Panc1 (cell line): ENCODE measurements around the gene PARD3. TPM values are rescaled to one million over a fixed set of nuclear protein-coding genes. Genes with fewer than 3 reads are reported as not detected.

Experiments used
- ATAC-seq: fragments of 200-7000 bp; cut with Tn5 transposase; 2 replicates; pipeline ENCODE4 v1.9.1; 2020; ENCODE audit warnings: mild to moderate bottlenecking, moderate library complexity
- BruUV-seq: library from RNA; stranded (reverse); fragments of 400-500 nt; replicated peaks from 2 replicates; lab custom pipeline; 2021; lab: Mats Ljungman, UMichigan
- CTCF ChIA-PET: fragments of 300-600 bp; sonication (Branson Sonifier 250); formaldehyde crosslinking; loops from one replicate; lab custom pipeline; 2022; ENCODE audit warnings: antibody characterized with exemption; lab: Charles Lee
- POLR2A ChIA-PET: fragments of 300-600 bp; sonication (Branson Sonifier 250); formaldehyde crosslinking; loops from one replicate; lab custom pipeline; 2022; ENCODE audit warnings: antibody characterized with exemption; lab: Charles Lee
- DNase-seq: peaks from one replicate; pipeline ENCODE4 v3.0.0-alpha.2; 2010; ENCODE audit warnings: low read depth, low spot score
- H3K27ac ChIP-seq: 2 replicates; pipeline ENCODE4 v1.5.1; 2011; ENCODE audit warnings: mild to moderate bottlenecking, low read length, inconsistent platforms
- H3K27me3 ChIP-seq: fragments of 200-500 bp; sonication (Bioruptor generic); 2 replicates; pipeline ENCODE4 v1.6.0; 2014; ENCODE audit warnings: low read length, inconsistent platforms; ENCODE audit not compliant: control insufficient read depth, insufficient read depth
- H3K36me3 ChIP-seq: fragments of 200-500 bp; sonication (Bioruptor generic); 2 replicates; pipeline ENCODE4 v1.5.1; 2014; ENCODE audit warnings: inconsistent platforms, mild to moderate bottlenecking, low read length, moderate library complexity; ENCODE audit not compliant: control insufficient read depth, insufficient read depth
- H3K4me1 ChIP-seq: 2 replicates; pipeline ENCODE4 v1.5.1; 2011; ENCODE audit warnings: inconsistent platforms, mild to moderate bottlenecking, low read length, moderate library complexity; ENCODE audit not compliant: control insufficient read depth, insufficient read depth
- H3K4me3 ChIP-seq, 2 experiments: 2 replicates each; pipeline ENCODE4 v1.5.1; 2011 to 2012; ENCODE audit warnings: low read depth in 2 of 2, low read length in 2 of 2, mild to moderate bottlenecking in 2 of 2, inconsistent platforms in 1 of 2, moderate library complexity in 1 of 2
- H3K9me3 ChIP-seq: fragments of 200-500 bp; sonication (Bioruptor generic); 2 replicates; pipeline ENCODE4 v1.5.1; 2014; ENCODE audit warnings: low read depth, mild to moderate bottlenecking, inconsistent platforms, low read length, moderate library complexity; ENCODE audit not compliant: control insufficient read depth, insufficient read depth
- POLR2AphosphoS5 ChIP-seq: IDR thresholded peaks from 2 replicates; pipeline ENCODE4 v1.6.1; 2012; ENCODE audit warnings: mild to moderate bottlenecking, low read depth, low read length, moderate library complexity
- SIN3A ChIP-seq: IDR thresholded peaks from 2 replicates; pipeline ENCODE4 v1.6.1; 2012; ENCODE audit warnings: low read depth, mild to moderate bottlenecking, low read length, moderate library complexity, borderline replicate concordance; ENCODE audit not compliant: insufficient read depth
- TCF7L2 ChIP-seq: IDR thresholded peaks from 2 replicates; pipeline ENCODE4 v1.6.1; 2011; ENCODE audit warnings: mild to moderate bottlenecking, low read depth, low read length, inconsistent platforms
- in situ Hi-C: cut with HindIII; loops from 2 replicates; pipeline ENCODE4 v1.10.0; 2016; ENCODE audit warnings: low sequenced_read_pairs, low pct_unique_long_range_greater_than_20kb
- intact Hi-C: fragments of 100-400 bp; cut with micrococcal nuclease; formaldehyde crosslinking; loops from one replicate; pipeline ENCODE4 v1.10.0; 2022; ENCODE audit not compliant: unreplicated experiment
- total RNA-seq: library from RNA; stranded (reverse); gene quantifications from one replicate; pipeline ENCODE4 v1.2.1, GENCODE V29; 2021; ENCODE audit not compliant: unreplicated experiment
- TF ChIP-seq, protein P1 (sequence below), 2 experiments: IDR thresholded peaks; 2 replicates each; pipeline ENCODE4 v1.6.1; 2011 to 2012; ENCODE audit warnings: low read depth in 2 of 2, control low read depth in 1 of 2, low read length in 1 of 2, mild to moderate bottlenecking in 1 of 2, moderate library complexity in 1 of 2; ENCODE audit not compliant: insufficient read depth in 1 of 2
- TF ChIP-seq, protein P2 (sequence below): fragments of 450-650 bp; IDR thresholded peaks from 2 replicates; pipeline ENCODE4 v1.5.1; 2017; ENCODE audit warnings: mild to moderate bottlenecking

The PARD3 gene
- total RNA-seq, 1 experiment from 2014 or later: 29.8 TPM

- intact Hi-C loops (no loop called here), in situ Hi-C loops (no loop called here)
- Histone ChIP-seq H3K27ac (no peak overlapping the region), H3K36me3 (no peaks in the 10 kb centered on the region), H3K9me3 (no peaks in the 10 kb centered on the region), H3K4me3 (no peak overlapping the region), H3K4me1 (no peaks in the 10 kb centered on the region), H3K27me3 (no peaks in the 10 kb centered on the region)
- ATAC-seq: no peak
- DNase-seq: no peak
- POLR2A ChIA-PET: no interaction called here
- BruUV-seq: no TSS peak
- CTCF ChIA-PET: no interaction called here
- TF ChIP-seq POLR2AphosphoS5 (no peak), TCF7L2 (no peak), SIN3A (no peak)
- TF ChIP-seq, protein P1, sequence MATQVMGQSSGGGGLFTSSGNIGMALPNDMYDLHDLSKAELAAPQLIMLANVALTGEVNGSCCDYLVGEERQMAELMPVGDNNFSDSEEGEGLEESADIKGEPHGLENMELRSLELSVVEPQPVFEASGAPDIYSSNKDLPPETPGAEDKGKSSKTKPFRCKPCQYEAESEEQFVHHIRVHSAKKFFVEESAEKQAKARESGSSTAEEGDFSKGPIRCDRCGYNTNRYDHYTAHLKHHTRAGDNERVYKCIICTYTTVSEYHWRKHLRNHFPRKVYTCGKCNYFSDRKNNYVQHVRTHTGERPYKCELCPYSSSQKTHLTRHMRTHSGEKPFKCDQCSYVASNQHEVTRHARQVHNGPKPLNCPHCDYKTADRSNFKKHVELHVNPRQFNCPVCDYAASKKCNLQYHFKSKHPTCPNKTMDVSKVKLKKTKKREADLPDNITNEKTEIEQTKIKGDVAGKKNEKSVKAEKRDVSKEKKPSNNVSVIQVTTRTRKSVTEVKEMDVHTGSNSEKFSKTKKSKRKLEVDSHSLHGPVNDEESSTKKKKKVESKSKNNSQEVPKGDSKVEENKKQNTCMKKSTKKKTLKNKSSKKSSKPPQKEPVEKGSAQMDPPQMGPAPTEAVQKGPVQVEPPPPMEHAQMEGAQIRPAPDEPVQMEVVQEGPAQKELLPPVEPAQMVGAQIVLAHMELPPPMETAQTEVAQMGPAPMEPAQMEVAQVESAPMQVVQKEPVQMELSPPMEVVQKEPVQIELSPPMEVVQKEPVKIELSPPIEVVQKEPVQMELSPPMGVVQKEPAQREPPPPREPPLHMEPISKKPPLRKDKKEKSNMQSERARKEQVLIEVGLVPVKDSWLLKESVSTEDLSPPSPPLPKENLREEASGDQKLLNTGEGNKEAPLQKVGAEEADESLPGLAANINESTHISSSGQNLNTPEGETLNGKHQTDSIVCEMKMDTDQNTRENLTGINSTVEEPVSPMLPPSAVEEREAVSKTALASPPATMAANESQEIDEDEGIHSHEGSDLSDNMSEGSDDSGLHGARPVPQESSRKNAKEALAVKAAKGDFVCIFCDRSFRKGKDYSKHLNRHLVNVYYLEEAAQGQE (IDR thresholded peaks at IDR 0.05; ENCODE audit: insufficient read depth in 1 of 2, low read depth in 2 of 2, low read length in 1 of 2): no peak
- TF ChIP-seq, protein P2, sequence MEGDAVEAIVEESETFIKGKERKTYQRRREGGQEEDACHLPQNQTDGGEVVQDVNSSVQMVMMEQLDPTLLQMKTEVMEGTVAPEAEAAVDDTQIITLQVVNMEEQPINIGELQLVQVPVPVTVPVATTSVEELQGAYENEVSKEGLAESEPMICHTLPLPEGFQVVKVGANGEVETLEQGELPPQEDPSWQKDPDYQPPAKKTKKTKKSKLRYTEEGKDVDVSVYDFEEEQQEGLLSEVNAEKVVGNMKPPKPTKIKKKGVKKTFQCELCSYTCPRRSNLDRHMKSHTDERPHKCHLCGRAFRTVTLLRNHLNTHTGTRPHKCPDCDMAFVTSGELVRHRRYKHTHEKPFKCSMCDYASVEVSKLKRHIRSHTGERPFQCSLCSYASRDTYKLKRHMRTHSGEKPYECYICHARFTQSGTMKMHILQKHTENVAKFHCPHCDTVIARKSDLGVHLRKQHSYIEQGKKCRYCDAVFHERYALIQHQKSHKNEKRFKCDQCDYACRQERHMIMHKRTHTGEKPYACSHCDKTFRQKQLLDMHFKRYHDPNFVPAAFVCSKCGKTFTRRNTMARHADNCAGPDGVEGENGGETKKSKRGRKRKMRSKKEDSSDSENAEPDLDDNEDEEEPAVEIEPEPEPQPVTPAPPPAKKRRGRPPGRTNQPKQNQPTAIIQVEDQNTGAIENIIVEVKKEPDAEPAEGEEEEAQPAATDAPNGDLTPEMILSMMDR: no peak
Measured at GRCh38 chr10:34825414-34825813, 10.3 kb upstream of the PARD3 start.

GRCh38 chr10:34824870-34825269, 9.8 kb upstream of the PARD3 start:
- POLR2A ChIA-PET: no interaction called here
- Histone ChIP-seq H3K4me3 (no peak overlapping the region), H3K27me3 (no peaks in the 10 kb centered on the region), H3K9me3 (no peaks in the 10 kb centered on the region), H3K36me3 (no peaks in the 10 kb centered on the region), H3K4me1 (no peaks in the 10 kb centered on the region), H3K27ac (no peak overlapping the region)
- intact Hi-C loops (no loop called here), in situ Hi-C loops (no loop called here)
- no peak for TF ChIP-seq SIN3A
- TF ChIP-seq, protein P2: peak; percentile 51; the same call in 1 of the 2 replicates
- ATAC-seq (peak; percentile 82; the same call in 1 of the 2 replicates), DNase-seq (no peak)
- no TSS peak for BruUV-seq
- CTCF ChIA-PET: no interaction called here
